Retinal pigment epithelial cell (primary cell): ENCODE measurements around the gene COPZ1.

Source experiments
- DNase-seq: peaks from one replicate; pipeline ENCODE4 v3.0.0-alpha.2; 2010; ENCODE audit warnings: low read depth
- H3K4me3 ChIP-seq: 2 replicates; pipeline ENCODE4 v1.5.1; 2011; ENCODE audit warnings: mild to moderate bottlenecking, low read length, control low read depth, moderate library complexity
- TF ChIP-seq, protein P1 (sequence below): conservative IDR thresholded peaks from 2 replicates; pipeline ENCODE4 v1.5.1; 2011; ENCODE audit warnings: low read depth, low read length, control low read depth, inconsistent platforms

Gene COPZ1

DNA sequence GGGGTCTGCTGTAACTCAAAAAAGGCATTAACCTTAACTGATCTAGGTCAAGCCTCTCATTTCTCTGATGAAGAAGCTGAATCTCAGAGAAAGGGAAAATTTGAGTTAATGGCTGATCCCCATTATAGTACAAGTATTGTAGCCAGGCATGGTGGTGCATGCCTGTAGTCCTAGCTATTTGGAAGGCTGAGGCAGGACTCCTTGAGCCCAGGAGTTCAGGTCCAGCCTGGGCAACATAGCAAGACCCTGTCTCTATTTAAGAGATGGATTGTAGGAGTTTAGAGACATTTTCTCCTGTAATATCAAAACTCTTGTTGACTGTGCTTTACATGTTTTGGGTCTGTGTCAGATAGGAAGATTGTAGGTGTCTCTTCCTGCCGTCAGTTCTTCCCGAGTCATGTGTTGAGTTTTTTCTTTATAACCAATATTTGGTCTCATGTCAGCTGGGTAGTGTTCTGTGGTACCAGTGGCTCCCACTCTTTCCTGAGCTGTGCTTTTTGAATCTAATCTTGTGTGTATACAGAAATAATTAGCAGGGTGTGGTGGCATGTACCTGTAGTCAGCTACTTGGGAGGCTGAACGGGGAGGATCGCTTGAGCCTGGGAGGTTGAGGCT, 8.6 kb downstream of the COPZ1 start:
- no peak overlapping the region for H3K4me3 ChIP-seq
- TF ChIP-seq, protein P1, sequence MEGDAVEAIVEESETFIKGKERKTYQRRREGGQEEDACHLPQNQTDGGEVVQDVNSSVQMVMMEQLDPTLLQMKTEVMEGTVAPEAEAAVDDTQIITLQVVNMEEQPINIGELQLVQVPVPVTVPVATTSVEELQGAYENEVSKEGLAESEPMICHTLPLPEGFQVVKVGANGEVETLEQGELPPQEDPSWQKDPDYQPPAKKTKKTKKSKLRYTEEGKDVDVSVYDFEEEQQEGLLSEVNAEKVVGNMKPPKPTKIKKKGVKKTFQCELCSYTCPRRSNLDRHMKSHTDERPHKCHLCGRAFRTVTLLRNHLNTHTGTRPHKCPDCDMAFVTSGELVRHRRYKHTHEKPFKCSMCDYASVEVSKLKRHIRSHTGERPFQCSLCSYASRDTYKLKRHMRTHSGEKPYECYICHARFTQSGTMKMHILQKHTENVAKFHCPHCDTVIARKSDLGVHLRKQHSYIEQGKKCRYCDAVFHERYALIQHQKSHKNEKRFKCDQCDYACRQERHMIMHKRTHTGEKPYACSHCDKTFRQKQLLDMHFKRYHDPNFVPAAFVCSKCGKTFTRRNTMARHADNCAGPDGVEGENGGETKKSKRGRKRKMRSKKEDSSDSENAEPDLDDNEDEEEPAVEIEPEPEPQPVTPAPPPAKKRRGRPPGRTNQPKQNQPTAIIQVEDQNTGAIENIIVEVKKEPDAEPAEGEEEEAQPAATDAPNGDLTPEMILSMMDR, result no peak
- no peak for DNase-seq

DNA sequence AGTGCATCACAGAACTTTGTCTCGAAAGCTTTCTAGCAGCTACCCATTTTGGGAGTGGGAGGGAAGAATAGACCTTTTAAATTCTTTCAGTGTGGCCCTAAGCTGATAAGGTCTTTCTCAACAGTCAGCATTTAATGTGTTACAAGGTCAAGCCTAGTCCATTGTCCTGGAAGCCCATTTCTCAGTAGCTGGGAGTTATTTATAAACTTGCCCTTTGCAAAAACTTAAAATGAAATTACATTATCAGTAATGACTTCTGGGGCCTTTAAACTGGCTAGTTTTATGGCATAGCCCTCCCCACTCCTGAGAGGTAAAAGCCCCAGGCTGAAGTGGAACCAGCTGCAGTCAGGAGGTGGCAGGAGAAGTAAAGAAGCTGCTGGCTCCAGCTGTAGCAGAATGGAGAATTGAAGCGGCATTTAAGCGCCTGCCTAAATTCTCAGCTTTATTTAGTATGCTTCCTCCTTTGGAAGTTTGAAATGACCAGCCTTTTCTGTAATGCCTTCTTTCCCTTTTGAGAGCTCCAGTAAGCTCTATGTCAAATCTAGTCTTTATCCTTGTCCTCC, 12.4 kb downstream of the COPZ1 start:
- no peak for DNase-seq
- TF ChIP-seq, protein P1, result peak; percentile 12
- H3K4me3 ChIP-seq, result no peak overlapping the region

DNA sequence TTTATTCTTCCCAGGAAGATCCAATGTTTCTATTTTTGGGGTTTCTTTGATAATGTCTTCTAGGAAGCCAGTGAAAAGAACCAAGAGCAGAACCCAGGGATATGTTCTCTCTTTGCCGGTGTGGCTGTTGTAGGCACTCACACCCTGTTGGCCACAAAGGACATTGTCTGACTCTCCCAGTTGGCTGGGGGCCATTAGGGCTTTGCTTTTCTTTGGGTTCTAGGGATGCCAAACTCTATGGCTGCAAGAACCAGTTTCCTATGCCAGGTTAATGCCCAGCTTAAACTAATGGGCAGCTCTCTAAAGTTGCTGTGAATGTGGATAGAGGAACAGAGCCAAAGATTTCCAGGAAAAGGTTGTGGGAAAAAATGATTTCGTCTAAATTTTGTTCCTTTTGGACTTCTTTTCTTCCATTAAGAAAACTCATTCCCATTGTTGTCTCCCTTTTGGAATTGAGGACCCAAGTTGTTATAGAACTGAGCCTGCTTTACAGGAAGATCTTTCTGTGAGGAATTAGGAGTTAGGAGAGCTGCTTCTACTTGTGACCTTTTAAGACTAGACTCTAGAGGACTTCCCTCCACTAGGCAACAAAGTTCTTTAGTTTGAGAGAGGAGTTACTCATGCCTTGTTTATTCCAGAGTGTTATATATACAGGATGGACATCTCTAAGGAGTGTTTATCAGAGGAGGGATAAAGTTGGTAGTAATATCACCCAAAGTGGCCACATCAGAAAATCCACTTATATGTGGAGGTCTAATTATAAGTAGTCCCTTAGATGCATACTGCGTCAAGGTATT, 13.1 kb downstream of the COPZ1 start:
- no peak overlapping the region for H3K4me3 ChIP-seq
- no peak for DNase-seq
- TF ChIP-seq, protein P1, result no peak

DNA sequence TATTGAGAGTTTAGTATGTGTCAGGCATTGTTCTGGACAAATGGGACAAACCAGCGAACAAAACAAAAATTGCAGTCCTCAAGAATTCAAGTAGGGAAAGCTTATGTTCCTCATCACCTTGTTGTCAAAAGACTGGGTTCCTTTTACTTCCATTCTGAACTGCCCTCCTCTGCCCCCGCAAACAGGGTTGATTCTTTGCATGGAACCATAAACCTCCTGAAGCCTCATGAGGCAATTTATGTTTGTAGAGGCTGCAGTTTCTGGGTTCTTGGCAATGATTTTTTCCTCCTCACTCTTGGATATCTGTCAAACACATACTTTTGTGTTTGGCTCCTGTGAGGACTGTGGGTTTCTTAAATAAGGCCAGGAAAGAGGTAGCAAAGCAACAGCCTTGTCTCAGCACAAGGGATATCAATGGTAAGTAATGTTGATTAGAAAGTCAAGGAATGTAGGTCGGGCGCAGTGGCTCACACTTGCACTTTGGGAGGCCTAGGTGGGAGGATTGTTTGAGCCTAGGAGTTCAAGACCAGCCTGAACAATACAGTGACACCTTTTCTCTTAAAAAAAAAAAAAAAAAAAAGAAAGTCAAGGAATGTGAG, 13.9 kb downstream of the COPZ1 start:
- TF ChIP-seq, protein P1, result no peak
- no peak for DNase-seq

DNA sequence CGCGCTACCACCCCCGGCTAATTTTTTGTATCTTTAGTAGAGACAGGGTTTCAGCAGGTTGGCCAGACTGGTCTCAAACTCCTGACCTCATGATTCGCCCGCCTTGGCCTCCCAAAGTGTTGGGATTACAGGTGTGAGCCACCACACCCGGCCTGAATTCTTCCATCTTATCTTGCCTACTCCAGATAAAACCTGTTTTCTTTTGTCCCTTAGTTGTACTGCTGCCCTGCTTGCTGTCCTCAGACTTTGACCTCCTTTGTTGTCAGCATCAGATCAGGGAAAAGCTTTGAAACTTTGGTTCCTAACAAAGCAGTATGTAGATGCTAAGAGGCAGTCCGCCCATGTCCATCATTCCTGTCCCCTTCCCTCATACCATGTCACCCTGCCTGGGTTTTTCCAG, 15.9 kb downstream of the COPZ1 start:
- TF ChIP-seq, protein P1, result no peak
- DNase-seq, result no peak
- no peak overlapping the region for H3K4me3 ChIP-seq

More for the DNA sequence above, 13.9 kb downstream of the COPZ1 start:
- H3K4me3 ChIP-seq, result no peak overlapping the region

DNA sequence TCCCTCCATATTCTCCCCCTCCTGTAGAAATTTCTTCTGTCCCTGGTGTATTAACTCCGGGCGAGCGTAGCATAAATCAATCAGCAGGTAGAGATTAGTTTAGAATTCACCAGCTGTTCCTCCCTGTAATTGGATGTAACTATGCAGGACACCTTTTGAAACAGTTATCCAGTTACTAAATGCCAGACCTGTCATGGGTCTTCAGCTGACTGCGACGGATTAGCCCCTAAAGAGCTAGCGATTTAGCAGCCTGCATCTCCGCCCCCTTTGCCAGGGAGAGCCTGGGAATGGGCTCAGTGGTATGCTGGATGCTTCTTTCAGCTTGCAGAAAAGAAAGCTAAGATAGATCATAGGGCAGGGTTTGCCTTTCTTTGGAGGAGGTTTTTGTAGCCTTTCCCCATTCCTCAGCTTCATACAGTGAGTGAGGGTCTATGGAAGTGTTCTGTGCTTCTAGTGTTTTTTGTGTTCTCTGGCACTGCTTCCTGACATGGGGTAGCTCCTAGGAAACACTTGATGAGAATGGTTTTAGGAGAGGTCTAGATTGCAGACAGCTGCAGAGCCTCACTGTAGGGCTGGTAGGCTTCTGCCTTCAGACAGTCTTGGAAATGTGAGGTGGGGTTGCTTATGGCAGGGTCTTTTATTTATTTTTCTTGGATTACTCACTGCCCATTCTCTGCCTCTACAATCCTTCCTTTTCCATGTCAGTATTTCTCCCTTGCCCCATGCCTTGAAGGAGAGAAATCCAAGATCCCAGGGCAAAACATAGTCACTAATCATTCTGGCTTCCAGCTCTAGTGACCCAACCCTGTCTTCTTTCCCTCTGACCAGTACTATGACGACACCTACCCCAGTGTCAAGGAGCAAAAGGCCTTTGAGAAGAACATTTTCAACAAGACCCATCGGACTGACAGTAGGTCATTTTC, 16.7 kb downstream of the COPZ1 start:
- TF ChIP-seq, protein P1, result no peak
- H3K4me3 ChIP-seq, result no peak overlapping the region
- DNase-seq, result no peak
